GM23338 (cell line): ENCODE results near the gene ARSB. TPM values are rescaled to one million over a fixed set of nuclear protein-coding genes. Genes with fewer than 3 reads are reported as not detected.
"Not testable (repeated sequence)": the region's sequence is repeated elsewhere in the genome, so short reads cannot be mapped to it uniquely, and the experiment has no call there.

Experiments used
- ATAC-seq: fragments of 200-7000 bp; cut with Tn5 transposase; 3 replicates; pipeline ENCODE4 v1.9.1; 2020
- DNase-seq: peaks from one replicate; pipeline ENCODE4 v3.0.0-alpha.2; 2015; ENCODE audit warnings: low spot score
- H2AFZ ChIP-seq: fragments of 200-600 bp; sonication (generic); 2 replicates; pipeline ENCODE4 v1.8.0; 2016; ENCODE audit warnings: antibody characterized with exemption, mild to moderate bottlenecking, moderate library complexity
- H3F3A ChIP-seq: fragments of 200-600 bp; sonication (generic); replicated peaks from 2 replicates; pipeline ENCODE4 v1.8.0; 2017; ENCODE audit warnings: antibody characterized with exemption, mixed run types, low read depth
- H3K27ac ChIP-seq: fragments of 200-600 bp; sonication (generic); 2 replicates; pipeline ENCODE4 v1.6.1; 2016; ENCODE audit warnings: low read depth
- H3K27me3 ChIP-seq: fragments of 200-600 bp; sonication (generic); 2 replicates; pipeline ENCODE4 v1.8.0; 2016; ENCODE audit warnings: mild to moderate bottlenecking, mixed run types, moderate library complexity; ENCODE audit not compliant: insufficient read depth
- H3K36me3 ChIP-seq: fragments of 200-600 bp; sonication (generic); 2 replicates; pipeline ENCODE4 v1.8.0; 2016; ENCODE audit warnings: mild to moderate bottlenecking; ENCODE audit not compliant: insufficient read depth
- H3K4me1 ChIP-seq: fragments of 200-600 bp; sonication (generic); 2 replicates; pipeline ENCODE4 v1.8.0; 2016; ENCODE audit warnings: mild to moderate bottlenecking, moderate library complexity; ENCODE audit not compliant: insufficient read depth
- H3K4me2 ChIP-seq: fragments of 200-600 bp; sonication (generic); 2 replicates; pipeline ENCODE4 v1.7.1; 2017; ENCODE audit warnings: mixed run types
- H3K4me3 ChIP-seq: fragments of 200-600 bp; sonication (generic); 2 replicates; pipeline ENCODE4 v1.6.1; 2016; ENCODE audit warnings: mixed run types
- H3K79me2 ChIP-seq: fragments of 200-600 bp; sonication (generic); replicated peaks from 2 replicates; pipeline ENCODE4 v1.8.0; 2017; ENCODE audit warnings: mild to moderate bottlenecking; ENCODE audit not compliant: insufficient read depth
- H3K9me2 ChIP-seq: fragments of 200-600 bp; sonication (generic); 2 replicates; pipeline ENCODE4 v1.8.0; 2017; ENCODE audit not compliant: insufficient read depth
- H4K20me1 ChIP-seq: fragments of 200-600 bp; sonication (generic); replicated peaks from 2 replicates; pipeline ENCODE4 v1.8.0; 2017; ENCODE audit warnings: mild to moderate bottlenecking; ENCODE audit not compliant: insufficient read depth
- H3K27ac Mint-ChIP-seq: 2 replicates; pipeline ENCODE4 v1.8.0; 2020; ENCODE audit warnings: inconsistent platforms, mild to moderate bottlenecking, moderate library complexity, mixed read lengths
- H3K27me3 Mint-ChIP-seq: 3 replicates; pipeline ENCODE4 v1.8.0; 2022; ENCODE audit warnings: low read depth, mild to moderate bottlenecking, moderate library complexity, mixed read lengths, inconsistent platforms; ENCODE audit not compliant: insufficient read depth, poor library complexity
- H3K36me3 Mint-ChIP-seq: 3 replicates; pipeline ENCODE4 v1.8.0; 2021; ENCODE audit warnings: low read depth, mild to moderate bottlenecking, inconsistent platforms, moderate library complexity, mixed read lengths
- H3K4me1 Mint-ChIP-seq: 3 replicates; pipeline ENCODE4 v1.8.0; 2020; ENCODE audit warnings: mild to moderate bottlenecking, inconsistent platforms, mixed read lengths
- H3K4me3 Mint-ChIP-seq: 3 replicates; pipeline ENCODE4 v1.8.0; 2021; ENCODE audit warnings: moderate library complexity, mild to moderate bottlenecking, inconsistent platforms, mixed read lengths
- H3K9me3 Mint-ChIP-seq: 3 replicates; pipeline ENCODE4 v1.8.0; 2020; ENCODE audit warnings: moderate library complexity, mild to moderate bottlenecking, inconsistent platforms, mixed read lengths
- CREB1 ChIP-seq: fragments of 250-450 bp; sonication (Bioruptor Pico); IDR thresholded peaks from 2 replicates; pipeline ENCODE4 v1.5.0; 2020; ENCODE audit warnings: low read depth, mild to moderate bottlenecking, moderate library complexity
- EZH2 ChIP-seq: fragments of 200-600 bp; sonication (generic); IDR thresholded peaks from one replicate; pipeline ENCODE4 v1.8.0; 2017; ENCODE audit warnings: antibody characterized with exemption, mild to moderate bottlenecking, low read depth; ENCODE audit not compliant: unreplicated experiment
- EZH2phosphoT487 ChIP-seq: fragments of 200-600 bp; sonication (generic); IDR thresholded peaks from one replicate; pipeline ENCODE4 v1.8.1; 2018; ENCODE audit warnings: antibody characterized with exemption; ENCODE audit not compliant: unreplicated experiment
- JUNB ChIP-seq: IDR thresholded peaks from one replicate; pipeline ENCODE4 v1.6.1; 2016; ENCODE audit warnings: antibody characterized with exemption; ENCODE audit not compliant: unreplicated experiment
- STAT1 ChIP-seq: IDR thresholded peaks from one replicate; pipeline ENCODE4 v1.6.1; 2016; ENCODE audit warnings: antibody characterized with exemption; ENCODE audit not compliant: unreplicated experiment
- ZNF114 ChIP-seq: fragments of 250-450 bp; sonication (Bioruptor Pico); IDR thresholded peaks from 2 replicates; pipeline ENCODE4 v1.5.0; 2020; ENCODE audit warnings: mild to moderate bottlenecking, moderate library complexity
- ZNF331 ChIP-seq: fragments of 250-450 bp; sonication (Bioruptor Pico); IDR thresholded peaks from 2 replicates; pipeline ENCODE4 v1.5.0; 2020; ENCODE audit warnings: low read depth, mild to moderate bottlenecking, moderate library complexity
- polyA plus RNA-seq: library from polyadenylated mRNA; unstranded; fragments of >200 nt; fragmentation: Nextera tagmentation; extraction: Ambion mirVana; gene quantifications from 2 replicates; pipeline ENCODE4 v1.2.1, GENCODE V29; 2016
- total RNA-seq: library from RNA; depleted of rRNA; stranded (reverse); fragments of >200 nt; shearing (Covaris generic); gene quantifications from 2 replicates; pipeline ENCODE4 v1.2.3, GENCODE V29; 2014
- TF ChIP-seq, protein P1 (sequence below): IDR thresholded peaks from 2 replicates; pipeline ENCODE4 v1.6.1; 2016; ENCODE audit warnings: antibody characterized with exemption
- TF ChIP-seq, protein P2 (sequence below): IDR thresholded peaks from one replicate; pipeline ENCODE4 v1.6.1; 2018; ENCODE audit warnings: antibody characterized with exemption; ENCODE audit not compliant: unreplicated experiment
- TF ChIP-seq, protein P3 (sequence below), 2 experiments: fragments of 200-600 bp in 1 of 2; sonication (generic) in 1 of 2; conservative IDR thresholded peaks; 2 replicates each; pipeline versions ENCODE4 v1.5.1 to v1.6.1; 2016 to 2017; ENCODE audit warnings: antibody characterized with exemption in 2 of 2, low read depth in 2 of 2, mild to moderate bottlenecking in 2 of 2, moderate library complexity in 1 of 2

ARSB gene
- total and polyA plus RNA-seq, 2 experiments from 2014 or later: 7.4 to 24.6 TPM

DNA sequence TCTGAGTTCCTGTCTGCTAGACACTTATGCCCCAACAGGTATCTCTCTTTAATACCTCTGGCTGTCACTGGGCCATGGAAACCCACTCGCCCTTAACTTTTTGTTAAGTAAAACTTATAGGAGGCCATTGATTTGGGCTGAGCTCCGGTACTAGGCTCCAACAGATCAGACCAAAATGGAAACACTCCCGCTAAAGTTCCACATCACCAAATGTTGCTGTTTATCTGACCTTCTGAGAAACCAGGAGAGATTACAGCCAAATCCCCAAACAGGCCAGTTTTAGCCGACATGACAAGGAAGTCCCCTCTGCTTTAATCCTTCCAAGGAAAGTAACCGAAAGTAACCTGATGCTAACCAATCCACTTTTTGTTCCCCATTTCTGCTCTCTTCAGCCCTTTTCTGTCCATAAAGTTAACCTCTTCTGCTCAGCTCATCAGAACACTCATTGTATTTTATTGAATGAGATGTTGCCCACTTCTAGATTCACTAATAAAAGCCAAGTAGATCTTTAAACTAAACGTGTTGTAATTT, 221.4 kb downstream of the ARSB start:
- TF ChIP-seq ZNF114 (CRISPR knock-in tag) (no peak), CREB1 (CRISPR knock-in tag) (no peak), EZH2 (no peak), STAT1 (no peak), ZNF331 (no peak), EZH2phosphoT487 (no peak), JUNB (no peak)
- TF ChIP-seq, protein P1, sequence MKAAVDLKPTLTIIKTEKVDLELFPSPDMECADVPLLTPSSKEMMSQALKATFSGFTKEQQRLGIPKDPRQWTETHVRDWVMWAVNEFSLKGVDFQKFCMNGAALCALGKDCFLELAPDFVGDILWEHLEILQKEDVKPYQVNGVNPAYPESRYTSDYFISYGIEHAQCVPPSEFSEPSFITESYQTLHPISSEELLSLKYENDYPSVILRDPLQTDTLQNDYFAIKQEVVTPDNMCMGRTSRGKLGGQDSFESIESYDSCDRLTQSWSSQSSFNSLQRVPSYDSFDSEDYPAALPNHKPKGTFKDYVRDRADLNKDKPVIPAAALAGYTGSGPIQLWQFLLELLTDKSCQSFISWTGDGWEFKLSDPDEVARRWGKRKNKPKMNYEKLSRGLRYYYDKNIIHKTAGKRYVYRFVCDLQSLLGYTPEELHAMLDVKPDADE: no peak
- TF ChIP-seq, protein P2, sequence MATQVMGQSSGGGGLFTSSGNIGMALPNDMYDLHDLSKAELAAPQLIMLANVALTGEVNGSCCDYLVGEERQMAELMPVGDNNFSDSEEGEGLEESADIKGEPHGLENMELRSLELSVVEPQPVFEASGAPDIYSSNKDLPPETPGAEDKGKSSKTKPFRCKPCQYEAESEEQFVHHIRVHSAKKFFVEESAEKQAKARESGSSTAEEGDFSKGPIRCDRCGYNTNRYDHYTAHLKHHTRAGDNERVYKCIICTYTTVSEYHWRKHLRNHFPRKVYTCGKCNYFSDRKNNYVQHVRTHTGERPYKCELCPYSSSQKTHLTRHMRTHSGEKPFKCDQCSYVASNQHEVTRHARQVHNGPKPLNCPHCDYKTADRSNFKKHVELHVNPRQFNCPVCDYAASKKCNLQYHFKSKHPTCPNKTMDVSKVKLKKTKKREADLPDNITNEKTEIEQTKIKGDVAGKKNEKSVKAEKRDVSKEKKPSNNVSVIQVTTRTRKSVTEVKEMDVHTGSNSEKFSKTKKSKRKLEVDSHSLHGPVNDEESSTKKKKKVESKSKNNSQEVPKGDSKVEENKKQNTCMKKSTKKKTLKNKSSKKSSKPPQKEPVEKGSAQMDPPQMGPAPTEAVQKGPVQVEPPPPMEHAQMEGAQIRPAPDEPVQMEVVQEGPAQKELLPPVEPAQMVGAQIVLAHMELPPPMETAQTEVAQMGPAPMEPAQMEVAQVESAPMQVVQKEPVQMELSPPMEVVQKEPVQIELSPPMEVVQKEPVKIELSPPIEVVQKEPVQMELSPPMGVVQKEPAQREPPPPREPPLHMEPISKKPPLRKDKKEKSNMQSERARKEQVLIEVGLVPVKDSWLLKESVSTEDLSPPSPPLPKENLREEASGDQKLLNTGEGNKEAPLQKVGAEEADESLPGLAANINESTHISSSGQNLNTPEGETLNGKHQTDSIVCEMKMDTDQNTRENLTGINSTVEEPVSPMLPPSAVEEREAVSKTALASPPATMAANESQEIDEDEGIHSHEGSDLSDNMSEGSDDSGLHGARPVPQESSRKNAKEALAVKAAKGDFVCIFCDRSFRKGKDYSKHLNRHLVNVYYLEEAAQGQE: no peak
- TF ChIP-seq, protein P3, sequence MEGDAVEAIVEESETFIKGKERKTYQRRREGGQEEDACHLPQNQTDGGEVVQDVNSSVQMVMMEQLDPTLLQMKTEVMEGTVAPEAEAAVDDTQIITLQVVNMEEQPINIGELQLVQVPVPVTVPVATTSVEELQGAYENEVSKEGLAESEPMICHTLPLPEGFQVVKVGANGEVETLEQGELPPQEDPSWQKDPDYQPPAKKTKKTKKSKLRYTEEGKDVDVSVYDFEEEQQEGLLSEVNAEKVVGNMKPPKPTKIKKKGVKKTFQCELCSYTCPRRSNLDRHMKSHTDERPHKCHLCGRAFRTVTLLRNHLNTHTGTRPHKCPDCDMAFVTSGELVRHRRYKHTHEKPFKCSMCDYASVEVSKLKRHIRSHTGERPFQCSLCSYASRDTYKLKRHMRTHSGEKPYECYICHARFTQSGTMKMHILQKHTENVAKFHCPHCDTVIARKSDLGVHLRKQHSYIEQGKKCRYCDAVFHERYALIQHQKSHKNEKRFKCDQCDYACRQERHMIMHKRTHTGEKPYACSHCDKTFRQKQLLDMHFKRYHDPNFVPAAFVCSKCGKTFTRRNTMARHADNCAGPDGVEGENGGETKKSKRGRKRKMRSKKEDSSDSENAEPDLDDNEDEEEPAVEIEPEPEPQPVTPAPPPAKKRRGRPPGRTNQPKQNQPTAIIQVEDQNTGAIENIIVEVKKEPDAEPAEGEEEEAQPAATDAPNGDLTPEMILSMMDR (conservative IDR thresholded peaks at IDR 0.05; ENCODE audit: low read depth in 2 of 2): no peak
- no peaks in the 10 kb centered on the region for H3F3A ChIP-seq
- Mint-ChIP-seq H3K36me3 (peaks cover 3% of the 10 kb centered on the region; the same call in 1 of the 3 replicates), H3K4me3 (no peak overlapping the region), H3K27ac (no peak overlapping the region; the same call in 1 of the 2 replicates), H3K9me3 (0 out of 3 replicates have a peak, but pooled peaks cover 3% of the 10 kb centered on the region), H3K4me1 (peaks cover 13% of the 10 kb centered on the region), H3K27me3 (peaks cover 4% of the 10 kb centered on the region)
- H3K27ac ChIP-seq: no peak overlapping the region
- H3K27me3 ChIP-seq: no peaks in the 10 kb centered on the region
- H3K4me2 ChIP-seq: no peak overlapping the region
- no peaks in the 10 kb centered on the region for H3K79me2 ChIP-seq
- H3K4me3 ChIP-seq: no peak overlapping the region
- H2AFZ ChIP-seq: no peak overlapping the region
- H3K4me1 ChIP-seq: no peaks in the 10 kb centered on the region
- H3K36me3 ChIP-seq: no peaks in the 10 kb centered on the region
- peaks cover 3% of the 10 kb centered on the region for H3K9me2 ChIP-seq
- no peaks in the 10 kb centered on the region for H4K20me1 ChIP-seq
- DNase-seq (no peak), ATAC-seq (no peak)

DNA sequence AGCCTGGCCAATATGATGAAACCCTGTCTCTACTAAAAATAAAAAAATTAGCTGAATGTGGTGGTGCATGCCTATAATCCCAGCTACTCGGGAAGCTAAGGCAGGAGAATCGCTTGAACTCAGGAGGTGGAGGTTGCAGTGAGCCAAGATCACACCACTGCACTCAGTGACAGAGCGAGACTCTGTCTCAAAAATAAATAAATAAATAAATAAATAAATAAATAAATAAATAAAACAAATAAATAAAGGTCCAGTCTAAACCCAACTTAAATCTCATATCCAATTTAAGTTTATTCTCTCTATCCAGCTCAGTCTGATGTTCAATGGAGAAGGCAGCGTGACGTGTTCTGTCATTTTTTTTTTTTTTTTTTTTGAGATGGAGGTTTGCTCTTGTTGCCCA, 222.4 kb downstream of the ARSB start:
- not testable (repeated sequence) for H3K27ac Mint-ChIP-seq, H3K9me3 Mint-ChIP-seq, H3K27ac ChIP-seq, H3K4me3 ChIP-seq, H3K4me2 ChIP-seq, H3F3A ChIP-seq, H3K4me3 Mint-ChIP-seq, ATAC-seq, H3K36me3 ChIP-seq, DNase-seq, H4K20me1 ChIP-seq, H3K27me3 Mint-ChIP-seq, H3K4me1 ChIP-seq, H3K36me3 Mint-ChIP-seq, H3K79me2 ChIP-seq, H3K9me2 ChIP-seq, H3K27me3 ChIP-seq, H2AFZ ChIP-seq
- H3K4me1 Mint-ChIP-seq: peaks cover 12% of the 10 kb centered on the region
